Liver (tissue), 9 donors: ENCODE data around the gene ZNF487. TPM values are rescaled to one million over a fixed set of nuclear protein-coding genes. Genes with fewer than 3 reads are reported as not detected.
"Not testable (repeated sequence)": the region's sequence is repeated elsewhere in the genome, so short reads cannot be mapped to it uniquely, and the experiment has no call there.

ENCODE experiments used
- DNase-seq: peaks from one replicate; pipeline ENCODE4 v3.0.0-alpha.2; 2017; ENCODE audit warnings: low spot score
- H3K27ac ChIP-seq, 2 donors: one replicate each; pipeline ENCODE4 v1.7.0; 2013; ENCODE audit warnings: inconsistent platforms in 2 of 2, low read length in 2 of 2, control low read depth in 1 of 2, low read depth in 1 of 2, mild to moderate bottlenecking in 1 of 2
- H3K27me3 ChIP-seq, 4 donors: one replicate each; pipeline versions ENCODE4 v1.6.1 to v1.7.0; 2013; ENCODE audit warnings: low read length in 3 of 4, inconsistent platforms in 1 of 4, mild to moderate bottlenecking in 1 of 4, moderate library complexity in 1 of 4; ENCODE audit not compliant: control insufficient read depth in 4 of 4, insufficient read depth in 4 of 4
- H3K36me3 ChIP-seq, 4 donors: one replicate each; pipeline versions ENCODE4 v1.6.1 to v1.7.0; 2013; ENCODE audit warnings: low read length in 3 of 4, mild to moderate bottlenecking in 3 of 4, low read depth in 1 of 4, moderate library complexity in 1 of 4; ENCODE audit not compliant: control insufficient read depth in 4 of 4, insufficient read depth in 3 of 4
- H3K4me1 ChIP-seq, 4 donors: one replicate each; pipeline versions ENCODE4 v1.6.1 to v1.7.0; 2013; ENCODE audit warnings: low read length in 3 of 4, mild to moderate bottlenecking in 3 of 4, moderate library complexity in 1 of 4; ENCODE audit not compliant: control insufficient read depth in 4 of 4, insufficient read depth in 4 of 4
- H3K4me3 ChIP-seq, 3 donors: one replicate each; pipeline versions ENCODE4 v1.6.1 to v1.7.0; 2013; ENCODE audit warnings: low read length in 3 of 3, control low read depth in 1 of 3, low read depth in 1 of 3, mild to moderate bottlenecking in 1 of 3
- H3K9ac ChIP-seq, 2 donors: one replicate each; pipeline ENCODE4 v1.7.0; 2013; ENCODE audit warnings: low read length in 2 of 2, mild to moderate bottlenecking in 2 of 2, moderate library complexity in 2 of 2, control low read depth in 1 of 2, low read depth in 1 of 2
- H3K9me3 ChIP-seq, 4 donors: one replicate each; pipeline versions ENCODE4 v1.6.1 to v1.7.0; 2013; ENCODE audit warnings: low read length in 3 of 4; ENCODE audit not compliant: control insufficient read depth in 4 of 4
- EGR1 ChIP-seq, 2 donors: IDR thresholded peaks; 2 replicates each; pipeline ENCODE4 v1.6.1; 2016 to 2018; ENCODE audit warnings: antibody characterized with exemption in 2 of 2, low read depth in 2 of 2
- FOXA1 ChIP-seq: IDR thresholded peaks from 2 replicates; pipeline ENCODE4 v1.6.1; 2016; ENCODE audit warnings: antibody characterized with exemption
- FOXA2 ChIP-seq: IDR thresholded peaks from 2 replicates; pipeline ENCODE4 v1.6.1; 2016; ENCODE audit warnings: antibody characterized with exemption
- GABPA ChIP-seq, 2 donors: IDR thresholded peaks in 1 of 2; conservative IDR thresholded peaks in 1 of 2; 2 replicates each; pipeline ENCODE4 v1.6.1; 2016; ENCODE audit warnings: antibody characterized with exemption in 2 of 2, mild to moderate bottlenecking in 1 of 2, moderate library complexity in 1 of 2
- HNF4A ChIP-seq, 2 donors: conservative IDR thresholded peaks; 2 replicates each; pipeline ENCODE4 v1.6.1; 2016; ENCODE audit warnings: antibody characterized with exemption in 2 of 2, mild to moderate bottlenecking in 2 of 2
- JUND ChIP-seq, 2 donors: IDR thresholded peaks; 2 replicates each; pipeline ENCODE4 v1.6.1; 2016; ENCODE audit warnings: antibody characterized with exemption in 2 of 2
- RAD21 ChIP-seq, 2 donors: IDR thresholded peaks; 2 replicates each; pipeline ENCODE4 v1.6.1; 2016; ENCODE audit warnings: antibody characterized with exemption in 2 of 2, mild to moderate bottlenecking in 2 of 2
- SP1 ChIP-seq: IDR thresholded peaks from 2 replicates; pipeline ENCODE4 v1.6.1; 2018; ENCODE audit warnings: antibody characterized with exemption, mild to moderate bottlenecking
- TAF1 ChIP-seq: conservative IDR thresholded peaks from 2 replicates; pipeline ENCODE4 v1.6.1; 2016; ENCODE audit warnings: antibody characterized with exemption, mild to moderate bottlenecking
- YY1 ChIP-seq: IDR thresholded peaks from 2 replicates; pipeline ENCODE4 v1.6.1; 2016; ENCODE audit warnings: antibody characterized with exemption, mild to moderate bottlenecking
- WGBS: extraction: QIAGEN DNeasy Blood & Tissue Kit; methylation state at CpG from one replicate; pipeline ENCODE4 v1.1.7; 2013; 5-methylcytosine and 5-hydroxymethylcytosine counted together
- polyA plus RNA-seq, 2 donors: library from polyadenylated mRNA; stranded (reverse) in 1 of 2; unstranded in 1 of 2; fragments of 200-250 nt in 1 of 2; fragments of >200 nt in 1 of 2; fragmentation: Nextera tagmentation in 1 of 2; extraction: Ambion mirVana in 1 of 2; gene quantifications; one replicate each; pipeline versions ENCODE4 v1.2.1 to v1.2.3, GENCODE V29; 2013 to 2015
- total RNA-seq, 2 donors: library from RNA; depleted of rRNA; stranded (reverse); fragments of >200 nt; gene quantifications; one replicate each; pipeline ENCODE4 v1.2.3, GENCODE V29; 2014
- TF ChIP-seq, protein P1 (sequence below): IDR thresholded peaks from 2 replicates; pipeline ENCODE4 v1.6.1; 2016; ENCODE audit warnings: antibody characterized with exemption, mild to moderate bottlenecking
- TF ChIP-seq, protein P2 (sequence below): IDR thresholded peaks from 2 replicates; pipeline ENCODE4 v1.6.1; 2016; ENCODE audit warnings: antibody characterized with exemption
- TF ChIP-seq, protein P3 (sequence below): IDR thresholded peaks from 2 replicates; pipeline ENCODE4 v1.6.1; 2016; ENCODE audit warnings: antibody characterized with exemption
- donor health status: healthy.
- donor health status: healthy.
- donor health status: healthy.
- donor health status: healthy.
- donor health status: healthy.

The ZNF487 gene
- total and polyA plus RNA-seq, 4 donors, result 1.3 to 4.8 (median 1.9) TPM

DNA sequence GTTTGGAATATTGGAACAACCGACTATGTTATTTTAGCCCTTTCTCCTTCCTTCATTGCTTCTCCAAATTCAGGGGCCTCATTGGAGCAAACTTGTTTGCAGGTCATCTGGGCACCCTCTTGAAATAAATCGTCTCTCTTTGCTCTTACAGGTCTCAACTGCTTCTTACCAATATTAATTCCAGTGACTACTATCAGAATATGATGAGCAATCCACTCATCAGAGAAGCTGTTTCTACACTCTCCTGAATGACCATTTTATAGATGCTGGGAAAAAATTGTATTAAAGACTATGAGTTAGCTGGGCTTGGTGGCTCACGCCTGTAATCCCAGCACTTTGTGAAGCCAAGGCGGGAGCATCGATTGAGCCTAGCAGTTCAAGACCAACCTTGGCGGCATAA is 15.4 kb upstream of the ZNF487 start:
- H3K27me3 ChIP-seq, result no peaks in the 10 kb centered on the region
- no peaks in the 10 kb centered on the region for H3K9me3 ChIP-seq
- H3K4me1 ChIP-seq, result peaks cover 3 to 22% (median 6%) of the 10 kb centered on the region in 4 donors
- H3K4me3 ChIP-seq, result no peak overlapping the region
- no peaks in the 10 kb centered on the region for H3K36me3 ChIP-seq
- DNase-seq, result no peak
- H3K9ac ChIP-seq, result peak overlapping the region in 1 of 2 donors; percentile 13
- WGBS, result 78% methylated on average over 6 of the region's 6 CpGs
- TF ChIP-seq, protein P1, sequence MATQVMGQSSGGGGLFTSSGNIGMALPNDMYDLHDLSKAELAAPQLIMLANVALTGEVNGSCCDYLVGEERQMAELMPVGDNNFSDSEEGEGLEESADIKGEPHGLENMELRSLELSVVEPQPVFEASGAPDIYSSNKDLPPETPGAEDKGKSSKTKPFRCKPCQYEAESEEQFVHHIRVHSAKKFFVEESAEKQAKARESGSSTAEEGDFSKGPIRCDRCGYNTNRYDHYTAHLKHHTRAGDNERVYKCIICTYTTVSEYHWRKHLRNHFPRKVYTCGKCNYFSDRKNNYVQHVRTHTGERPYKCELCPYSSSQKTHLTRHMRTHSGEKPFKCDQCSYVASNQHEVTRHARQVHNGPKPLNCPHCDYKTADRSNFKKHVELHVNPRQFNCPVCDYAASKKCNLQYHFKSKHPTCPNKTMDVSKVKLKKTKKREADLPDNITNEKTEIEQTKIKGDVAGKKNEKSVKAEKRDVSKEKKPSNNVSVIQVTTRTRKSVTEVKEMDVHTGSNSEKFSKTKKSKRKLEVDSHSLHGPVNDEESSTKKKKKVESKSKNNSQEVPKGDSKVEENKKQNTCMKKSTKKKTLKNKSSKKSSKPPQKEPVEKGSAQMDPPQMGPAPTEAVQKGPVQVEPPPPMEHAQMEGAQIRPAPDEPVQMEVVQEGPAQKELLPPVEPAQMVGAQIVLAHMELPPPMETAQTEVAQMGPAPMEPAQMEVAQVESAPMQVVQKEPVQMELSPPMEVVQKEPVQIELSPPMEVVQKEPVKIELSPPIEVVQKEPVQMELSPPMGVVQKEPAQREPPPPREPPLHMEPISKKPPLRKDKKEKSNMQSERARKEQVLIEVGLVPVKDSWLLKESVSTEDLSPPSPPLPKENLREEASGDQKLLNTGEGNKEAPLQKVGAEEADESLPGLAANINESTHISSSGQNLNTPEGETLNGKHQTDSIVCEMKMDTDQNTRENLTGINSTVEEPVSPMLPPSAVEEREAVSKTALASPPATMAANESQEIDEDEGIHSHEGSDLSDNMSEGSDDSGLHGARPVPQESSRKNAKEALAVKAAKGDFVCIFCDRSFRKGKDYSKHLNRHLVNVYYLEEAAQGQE, result no peak
- TF ChIP-seq YY1, result no peak
- peak overlapping the region; percentile 90 to 95 for H3K27ac ChIP-seq

DNA sequence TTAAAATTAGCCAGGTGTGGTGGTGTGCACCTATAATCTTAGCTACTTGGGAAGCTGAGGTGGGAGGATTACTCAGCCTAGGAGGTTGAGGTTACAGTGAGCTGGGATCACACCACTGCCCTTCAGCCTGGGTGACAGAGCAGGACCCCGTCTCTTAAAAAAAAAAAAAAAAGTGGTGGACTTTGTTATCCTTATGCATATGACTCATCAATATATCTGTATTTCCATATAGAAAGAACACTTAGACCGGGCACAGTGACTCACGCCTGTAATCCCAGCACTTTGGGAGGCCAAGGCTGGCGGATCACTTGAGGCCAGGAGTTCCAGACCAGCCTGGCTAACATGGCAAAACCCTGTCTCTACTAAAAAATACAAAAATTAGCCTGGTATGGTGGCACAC is 15.0 kb upstream of the ZNF487 start:
- not testable (repeated sequence) for H3K9me3 ChIP-seq, H3K9ac ChIP-seq, H3K4me3 ChIP-seq, H3K36me3 ChIP-seq, DNase-seq, H3K27me3 ChIP-seq
- WGBS, result 97% methylated on average over 4 of the region's 4 CpGs
- Histone ChIP-seq H3K4me1 (peaks cover 3 to 22% (median 6%) of the 10 kb centered on the region in 4 donors), H3K27ac (peak overlapping the region; percentile 90 to 95)

DNA sequence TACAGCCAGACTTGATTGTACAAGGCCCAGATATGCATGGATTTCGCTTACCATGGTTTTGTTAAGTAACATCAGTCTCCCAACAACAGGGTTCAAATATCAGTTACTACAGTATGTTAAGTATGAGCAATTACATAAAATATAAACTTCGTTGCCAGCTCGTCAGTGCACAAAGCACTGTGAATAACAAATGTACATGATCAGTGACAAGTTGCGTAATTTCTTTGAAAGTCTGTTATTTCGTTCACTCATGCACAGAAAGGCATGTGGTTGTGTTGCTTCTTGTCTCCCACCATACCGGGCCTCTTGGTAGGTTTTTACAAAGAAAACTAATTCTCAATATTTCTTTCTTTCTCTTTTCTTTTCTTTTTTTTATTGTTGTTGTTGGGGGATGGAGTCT is 12.5 kb upstream of the ZNF487 start:
- 87% methylated on average over 6 of the region's 6 CpGs for WGBS
- Histone ChIP-seq H3K36me3 (no peaks in the 10 kb centered on the region), H3K4me3 (no peak overlapping the region), H3K9me3 (no peaks in the 10 kb centered on the region), H3K4me1 (peaks cover 3 to 22% (median 6%) of the 10 kb centered on the region in 4 donors), H3K27ac (no peak overlapping the region), H3K9ac (no peak overlapping the region), H3K27me3 (no peaks in the 10 kb centered on the region)
- no peak for DNase-seq
- no peak for TF ChIP-seq SP1
- TF ChIP-seq TAF1, result no peak
- TF ChIP-seq, protein P2, sequence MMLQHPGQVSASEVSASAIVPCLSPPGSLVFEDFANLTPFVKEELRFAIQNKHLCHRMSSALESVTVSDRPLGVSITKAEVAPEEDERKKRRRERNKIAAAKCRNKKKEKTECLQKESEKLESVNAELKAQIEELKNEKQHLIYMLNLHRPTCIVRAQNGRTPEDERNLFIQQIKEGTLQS, result no peak
- TF ChIP-seq EGR1 (IDR thresholded peaks at IDR 0.05; ENCODE audit: low read depth in 2 of 2), result no peak
- TF ChIP-seq, protein P3, sequence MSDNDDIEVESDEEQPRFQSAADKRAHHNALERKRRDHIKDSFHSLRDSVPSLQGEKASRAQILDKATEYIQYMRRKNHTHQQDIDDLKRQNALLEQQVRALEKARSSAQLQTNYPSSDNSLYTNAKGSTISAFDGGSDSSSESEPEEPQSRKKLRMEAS, result no peak
- TF ChIP-seq FOXA1, result no peak
- no peak for TF ChIP-seq RAD21 (IDR thresholded peaks at IDR 0.05)
- no peak for TF ChIP-seq GABPA (IDR thresholded peaks at IDR 0.05 in 1 of 2, conservative IDR thresholded peaks at IDR 0.05 in 1 of 2)
- TF ChIP-seq YY1, result no peak
- TF ChIP-seq FOXA2, result no peak
- TF ChIP-seq JUND (IDR thresholded peaks at IDR 0.05), result no peak
- TF ChIP-seq, protein P1, result no peak
- no peak for TF ChIP-seq HNF4A (conservative IDR thresholded peaks at IDR 0.05)

DNA sequence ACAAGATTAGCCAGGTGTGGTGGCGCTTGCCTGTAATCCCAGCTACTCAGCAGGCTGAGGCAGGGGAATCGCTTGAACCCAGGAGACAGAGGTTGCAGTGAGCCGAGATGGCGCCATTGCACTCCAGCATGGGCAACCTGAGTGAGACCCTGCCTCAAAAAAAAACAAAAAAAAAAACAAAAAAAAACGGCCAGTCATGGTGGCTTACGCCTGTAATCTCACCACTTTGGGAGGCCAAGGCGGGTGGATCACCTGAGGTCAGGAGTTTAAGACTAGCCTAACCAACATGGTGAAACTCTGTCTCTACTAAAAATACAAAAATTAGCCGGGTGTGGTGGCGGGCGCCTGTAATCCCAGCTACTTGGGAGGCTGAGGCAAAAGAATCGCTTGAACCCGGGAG is 10.4 kb upstream of the ZNF487 start:
- WGBS, result 97% methylated on average over 12 of the region's 12 CpGs
- H3K36me3 ChIP-seq, H3K9ac ChIP-seq, H3K4me3 ChIP-seq, H3K27me3 ChIP-seq, DNase-seq, H3K4me1 ChIP-seq, H3K27ac ChIP-seq, H3K9me3 ChIP-seq: not testable (repeated sequence)
